GM19023 (cell line): ENCODE results near the gene CD226.
"Not testable (repeated sequence)": the region's sequence is repeated elsewhere in the genome, so short reads cannot be mapped to it uniquely, and the experiment has no call there.

Source experiments
- ATAC-seq: cut with Tn5 transposase; IDR thresholded peaks from one replicate; pipeline ENCODE4 v1.9.1; 2021; ENCODE audit warnings: mild to moderate bottlenecking, moderate library complexity; ENCODE audit not compliant: unreplicated experiment

Gene CD226

GRCh38 chr18:69876490-69876889 is 71.2 kb downstream of the CD226 start:
- ATAC-seq: no peak

- ATAC-seq: no peak
These were observed 73.6 kb downstream of the CD226 start for GRCh38 chr18:69874058-69874457.

GRCh38 chr18:69872661-69873060 is 75.0 kb downstream of the CD226 start:
- ATAC-seq: no peak

- no peak for ATAC-seq
These were observed 76.3 kb downstream of the CD226 start for GRCh38 chr18:69871363-69871762.

- no peak for ATAC-seq
These were observed 76.9 kb downstream of the CD226 start for GRCh38 chr18:69870736-69871135.

GRCh38 chr18:69866212-69866611 is 81.5 kb downstream of the CD226 start:
- ATAC-seq: no peak

- ATAC-seq: no peak
These were observed 81.9 kb downstream of the CD226 start for GRCh38 chr18:69865776-69866175.

- peak; percentile 89 for ATAC-seq
These were observed 82.9 kb downstream of the CD226 start for GRCh38 chr18:69864802-69865201.

- ATAC-seq: no peak
These were observed 88.8 kb downstream of the CD226 start for GRCh38 chr18:69858897-69859296.

- no peak for ATAC-seq
These were observed 93.2 kb downstream of the CD226 start for GRCh38 chr18:69854455-69854854.

GRCh38 chr18:69853051-69853450 is 94.6 kb downstream of the CD226 start:
- ATAC-seq: no peak

- ATAC-seq: no peak
These were observed 101.8 kb downstream of the CD226 start for GRCh38 chr18:69845593-69846506.

- no peak for ATAC-seq
These were observed 103.0 kb downstream of the CD226 start for GRCh38 chr18:69844656-69845055.

- ATAC-seq: no peak
These were observed 104.7 kb downstream of the CD226 start for GRCh38 chr18:69843015-69843414.

GRCh38 chr18:69841117-69841516 is 106.6 kb downstream of the CD226 start:
- no peak for ATAC-seq

GRCh38 chr18:69840445-69840844 is 107.2 kb downstream of the CD226 start:
- ATAC-seq: no peak

GRCh38 chr18:69840001-69840400 is 107.7 kb downstream of the CD226 start:
- no peak for ATAC-seq

- no peak for ATAC-seq
These were observed 108.2 kb downstream of the CD226 start for GRCh38 chr18:69839497-69839896.

- no peak for ATAC-seq
These were observed 108.9 kb downstream of the CD226 start for GRCh38 chr18:69838620-69839411.

- ATAC-seq: no peak
These were observed 109.7 kb downstream of the CD226 start for GRCh38 chr18:69838003-69838402.

GRCh38 chr18:69834980-69835379 is 112.7 kb downstream of the CD226 start:
- ATAC-seq: not testable (repeated sequence)

- no peak for ATAC-seq
These were observed 117.5 kb downstream of the CD226 start for GRCh38 chr18:69830189-69830588.
